Stimulated activated CD4-positive, alpha-beta T cell treated with anti-CD3 and anti-CD28 coated beads, TNF-alpha, amount 100 ng/mL, for 24 hours (primary cell): ENCODE results near the gene CFAP46.
A peak's percentile ranks its signal among the peaks of the same experiment; 100 is the strongest.
"Not testable (repeated sequence)": the region's sequence is repeated elsewhere in the genome, so short reads cannot be mapped to it uniquely, and the experiment has no call there.

ENCODE experiments used
- DNase-seq, 3 experiments: peaks; one replicate each; pipeline ENCODE4 v3.0.0-alpha.2; 2020; ENCODE audit warnings: low read depth in 3 of 3

Gene CFAP46

DNA sequence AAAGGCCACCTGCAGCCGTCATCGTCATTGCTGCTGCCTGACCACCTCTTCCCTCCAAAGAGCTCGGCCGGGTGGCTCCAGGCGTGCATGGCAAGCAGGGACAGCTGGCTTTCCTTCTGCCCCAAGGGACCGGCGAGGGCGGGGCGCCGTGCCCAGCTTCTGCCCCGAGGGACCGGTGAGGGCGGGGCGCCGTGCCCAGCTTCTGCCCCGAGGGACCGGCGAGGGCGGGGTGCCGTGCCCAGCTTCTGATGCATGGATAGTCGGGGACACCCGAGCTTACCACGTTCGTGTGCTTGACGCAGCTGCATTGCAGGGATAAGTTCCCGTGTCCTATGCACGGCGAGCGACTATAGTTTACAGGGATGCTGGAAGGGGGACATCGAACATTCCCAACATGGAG is 27.0 kb downstream of the CFAP46 start:
- DNase-seq: no peak

- DNase-seq: no peak
These were observed 27.6 kb downstream of the CFAP46 start for GRCh38 chr10:132914732-132915131.

DNA sequence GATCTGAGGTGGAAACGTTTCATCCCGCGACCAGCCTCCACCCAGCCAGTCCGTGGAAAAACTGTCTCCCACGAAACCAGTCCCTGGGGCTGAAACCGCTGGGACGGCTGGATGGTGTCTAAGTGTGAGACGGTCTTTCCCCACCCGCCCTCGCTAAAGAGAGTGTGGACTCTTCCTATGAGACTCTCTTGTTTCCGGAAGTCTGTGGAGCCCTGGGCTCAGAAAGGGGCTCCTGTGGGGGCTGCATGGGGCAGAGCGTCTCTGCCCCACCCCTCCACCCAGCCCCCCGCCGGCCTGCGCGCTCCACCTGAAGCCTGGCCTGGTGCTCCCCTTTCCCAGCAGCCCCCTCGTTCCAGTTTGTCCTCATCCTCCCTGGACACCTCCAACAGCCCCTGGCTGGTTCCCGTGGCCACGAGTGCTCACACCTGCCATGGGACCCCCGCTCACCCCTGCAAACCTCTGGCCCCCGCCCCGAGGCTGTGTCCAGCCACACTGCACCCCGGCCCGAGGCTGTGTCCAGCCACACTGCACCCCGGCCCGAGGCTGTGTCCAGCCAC is 28.7 kb downstream of the CFAP46 start:
- DNase-seq: no peak

DNA sequence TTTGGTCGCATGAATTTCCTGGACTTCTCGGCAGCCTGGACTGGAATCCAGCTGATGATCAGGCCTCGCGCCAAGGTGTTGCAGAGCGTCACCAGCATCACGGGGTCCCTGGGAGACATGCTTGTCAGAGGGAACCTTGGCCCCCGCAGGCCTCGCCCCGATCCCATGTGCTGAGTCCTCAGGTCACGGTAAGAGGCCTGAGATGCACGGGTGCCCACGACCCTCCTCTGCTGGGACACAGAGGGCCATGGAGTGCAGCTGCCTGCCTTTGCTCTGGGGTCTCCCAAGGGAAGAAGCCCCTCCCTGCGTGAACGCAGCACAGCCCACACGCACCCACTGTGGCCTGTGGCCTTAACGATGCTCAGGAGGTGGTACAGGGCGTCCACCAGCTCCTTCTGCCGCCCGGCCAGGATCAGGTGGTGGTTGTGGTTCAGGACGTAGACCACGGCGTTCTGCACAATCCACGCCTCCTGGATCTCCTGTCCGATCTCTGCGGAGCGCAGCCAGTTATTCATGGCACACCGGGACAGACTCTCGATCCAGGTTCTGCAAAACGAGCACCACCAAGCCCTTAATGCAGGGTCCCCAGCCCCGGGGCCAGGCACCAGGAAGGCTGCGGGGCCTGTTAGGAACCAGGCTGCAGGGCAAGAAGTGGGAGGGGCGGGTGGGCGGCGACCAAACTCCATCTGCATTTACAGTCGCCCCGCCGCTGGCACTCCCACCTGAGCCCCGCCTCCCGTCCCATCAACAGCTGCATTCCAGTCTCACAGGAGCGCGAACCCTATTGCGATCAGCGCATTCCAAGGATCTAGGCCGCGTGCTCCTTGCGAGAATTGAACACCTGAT is 29.4 kb downstream of the CFAP46 start:
- DNase-seq: no peak

DNA sequence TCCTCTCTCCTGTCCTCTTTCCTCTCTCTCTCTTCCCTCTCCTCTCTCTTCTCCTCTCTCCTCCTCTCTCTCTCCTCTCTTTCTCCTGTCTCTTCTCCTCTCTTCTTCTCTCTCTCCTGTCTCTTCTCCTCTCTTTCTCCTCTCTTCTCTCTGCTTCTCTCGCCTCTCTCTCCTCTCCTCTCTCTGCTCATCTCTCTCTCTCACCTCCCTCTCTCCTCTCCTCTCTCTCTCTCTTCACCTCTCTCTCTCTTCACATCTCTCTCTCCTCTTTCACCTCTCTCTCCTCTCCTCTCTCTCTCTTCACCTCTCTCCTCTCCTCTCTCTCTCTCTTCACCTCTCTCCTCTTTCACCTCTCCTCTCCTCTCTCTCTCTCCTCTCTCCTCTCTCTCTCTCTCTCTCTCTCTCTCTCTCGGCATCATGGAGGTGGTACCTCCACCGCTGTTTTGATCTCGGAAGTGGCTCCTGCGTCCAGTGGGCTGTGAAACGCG is 30.1 kb downstream of the CFAP46 start:
- no peak for DNase-seq

- DNase-seq: no peak
These were observed 30.6 kb downstream of the CFAP46 start for GRCh38 chr10:132911786-132912097.

- no peak for DNase-seq
These were observed 31.2 kb downstream of the CFAP46 start for GRCh38 chr10:132910901-132911785.

DNA sequence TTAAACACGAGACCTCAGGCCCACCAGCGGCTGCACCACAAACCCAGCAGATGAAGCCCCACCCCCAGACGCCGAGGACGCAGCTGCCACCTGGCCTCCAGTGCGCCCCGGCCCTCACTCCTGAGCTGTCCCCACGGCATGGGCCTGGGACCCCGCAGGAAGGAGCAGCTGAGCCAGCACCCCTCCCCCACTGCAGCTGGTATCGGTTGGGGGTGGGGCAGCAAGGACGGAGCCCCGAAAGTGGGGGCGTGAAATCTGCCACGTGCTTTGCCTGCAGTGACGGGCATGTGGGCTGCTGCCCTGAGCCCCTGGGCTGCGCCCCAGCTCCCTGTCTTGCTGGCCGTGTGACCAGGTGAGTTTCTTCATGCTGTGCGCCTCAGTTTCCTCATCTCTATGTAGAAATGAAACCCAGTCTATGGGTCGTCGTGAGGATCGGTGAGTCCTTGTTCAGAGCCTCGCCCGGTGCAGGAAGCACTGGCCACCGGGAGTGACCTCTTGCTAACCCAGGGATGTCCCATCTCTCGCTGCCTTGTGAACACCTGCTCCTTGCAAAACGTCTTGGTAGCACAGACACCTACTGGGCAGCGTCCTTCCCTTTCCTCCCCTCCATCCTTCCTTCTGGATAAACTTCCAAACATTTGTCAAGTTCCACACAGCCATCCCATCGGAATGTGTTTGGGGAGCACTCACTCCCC is 32.0 kb downstream of the CFAP46 start:
- no peak for DNase-seq

GRCh38 chr10:132909491-132910071 is 32.8 kb downstream of the CFAP46 start:
- no peak for DNase-seq

- DNase-seq: no peak
These were observed 33.6 kb downstream of the CFAP46 start for GRCh38 chr10:132908621-132909295.

DNA sequence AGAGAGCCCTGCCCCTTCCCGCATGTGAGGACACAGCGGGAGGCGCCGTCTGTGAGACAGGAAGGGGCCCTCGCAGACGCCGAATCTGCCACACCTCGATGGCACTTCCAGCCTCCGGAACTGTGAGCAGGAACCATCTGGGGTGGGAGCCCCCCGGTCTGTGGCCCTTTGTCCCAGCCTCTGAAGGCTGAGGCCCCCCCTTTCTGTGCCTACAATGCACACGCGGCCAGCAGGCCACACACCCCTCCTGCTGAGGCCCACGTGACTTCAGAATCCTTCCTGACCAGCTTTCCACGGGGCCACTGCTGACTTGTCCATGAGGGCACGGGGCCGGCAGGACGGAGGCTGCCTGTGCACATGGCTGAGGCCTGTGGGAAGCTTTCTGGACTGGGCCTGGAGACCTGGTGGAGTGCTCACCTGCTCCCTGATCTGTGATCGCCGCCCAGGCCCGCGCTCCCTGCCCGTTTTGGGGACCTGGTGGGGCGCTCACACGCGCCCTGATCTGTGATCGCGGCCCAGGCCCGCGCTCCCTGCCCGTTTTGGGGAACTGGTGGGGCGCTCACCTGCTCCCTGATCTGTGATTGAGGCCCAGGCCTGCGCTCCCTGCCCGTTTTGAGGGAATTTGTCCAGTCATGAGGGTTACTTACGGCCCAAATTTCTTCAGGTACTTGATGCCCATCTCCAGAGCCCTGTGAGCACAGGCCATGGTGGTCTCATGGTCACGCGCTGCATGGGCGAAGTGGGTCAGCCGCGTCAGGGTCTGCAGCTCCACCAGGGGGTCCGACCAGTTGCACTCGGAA is 34.3 kb downstream of the CFAP46 start:
- DNase-seq: no peak

GRCh38 chr10:132906836-132907235 is 35.5 kb downstream of the CFAP46 start:
- no peak for DNase-seq

- no peak for DNase-seq
These were observed 36.3 kb downstream of the CFAP46 start for GRCh38 chr10:132906106-132906505.

- DNase-seq: no peak
These were observed 36.7 kb downstream of the CFAP46 start for GRCh38 chr10:132905661-132906060.

DNA sequence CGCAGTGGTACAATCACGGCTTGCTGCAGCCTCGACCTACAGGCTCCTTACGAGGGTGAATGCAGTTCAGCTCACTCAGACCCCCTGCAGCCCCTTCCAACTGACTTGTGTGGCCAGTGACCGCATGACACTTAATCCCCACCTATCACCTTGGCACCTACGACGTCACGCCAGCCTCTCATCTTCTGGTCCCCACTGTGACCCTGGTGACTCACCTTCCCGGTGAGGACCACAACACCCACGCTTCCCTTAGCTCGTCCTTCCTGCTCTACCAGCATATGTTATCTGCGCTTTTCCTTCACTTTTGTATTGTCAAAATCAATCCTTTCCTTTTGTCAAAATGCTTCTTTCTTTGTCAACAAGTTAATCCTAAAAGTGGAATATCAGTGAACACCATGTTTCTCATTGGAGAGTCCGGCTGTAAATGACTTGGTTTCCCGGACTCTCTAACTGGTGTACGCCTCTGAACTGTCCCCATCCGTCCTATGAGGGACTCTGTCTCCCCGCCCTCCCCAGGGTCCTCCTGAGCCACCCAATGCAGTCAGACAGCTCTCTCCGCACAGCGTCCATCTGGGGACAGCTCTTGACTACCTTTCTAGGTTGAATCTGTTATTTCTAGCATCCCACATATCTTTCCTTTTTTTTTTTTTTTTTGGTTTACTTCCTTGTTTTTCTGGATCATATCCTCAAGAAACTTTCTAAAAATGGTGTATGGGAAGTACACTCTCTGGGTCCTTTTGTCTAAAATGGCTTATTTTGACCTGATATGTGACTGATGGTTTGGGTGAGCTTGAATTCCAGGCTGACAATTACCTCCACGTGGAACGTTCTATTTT is 37.3 kb downstream of the CFAP46 start:
- DNase-seq: peak in 1 of 3 experiments; percentile 42

- peak in 2 of 3 experiments; percentile 6 to 42 for DNase-seq
These were observed 38.1 kb downstream of the CFAP46 start for GRCh38 chr10:132904181-132904813.

- DNase-seq: not testable (repeated sequence)
These were observed 39.5 kb downstream of the CFAP46 start for GRCh38 chr10:132902656-132903575.

GRCh38 chr10:132901351-132901750 is 41.0 kb downstream of the CFAP46 start:
- no peak for DNase-seq
